Measurements from ENCODE around the gene LEFTY2.
"Not testable (repeated sequence)": the region's sequence is repeated elsewhere in the genome, so short reads cannot be mapped to it uniquely, and the experiment has no call there.

The LEFTY2 gene, protein sequence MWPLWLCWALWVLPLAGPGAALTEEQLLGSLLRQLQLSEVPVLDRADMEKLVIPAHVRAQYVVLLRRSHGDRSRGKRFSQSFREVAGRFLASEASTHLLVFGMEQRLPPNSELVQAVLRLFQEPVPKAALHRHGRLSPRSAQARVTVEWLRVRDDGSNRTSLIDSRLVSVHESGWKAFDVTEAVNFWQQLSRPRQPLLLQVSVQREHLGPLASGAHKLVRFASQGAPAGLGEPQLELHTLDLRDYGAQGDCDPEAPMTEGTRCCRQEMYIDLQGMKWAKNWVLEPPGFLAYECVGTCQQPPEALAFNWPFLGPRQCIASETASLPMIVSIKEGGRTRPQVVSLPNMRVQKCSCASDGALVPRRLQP
- 0 reads per million in 4 experiments for total RNA-seq

DNA sequence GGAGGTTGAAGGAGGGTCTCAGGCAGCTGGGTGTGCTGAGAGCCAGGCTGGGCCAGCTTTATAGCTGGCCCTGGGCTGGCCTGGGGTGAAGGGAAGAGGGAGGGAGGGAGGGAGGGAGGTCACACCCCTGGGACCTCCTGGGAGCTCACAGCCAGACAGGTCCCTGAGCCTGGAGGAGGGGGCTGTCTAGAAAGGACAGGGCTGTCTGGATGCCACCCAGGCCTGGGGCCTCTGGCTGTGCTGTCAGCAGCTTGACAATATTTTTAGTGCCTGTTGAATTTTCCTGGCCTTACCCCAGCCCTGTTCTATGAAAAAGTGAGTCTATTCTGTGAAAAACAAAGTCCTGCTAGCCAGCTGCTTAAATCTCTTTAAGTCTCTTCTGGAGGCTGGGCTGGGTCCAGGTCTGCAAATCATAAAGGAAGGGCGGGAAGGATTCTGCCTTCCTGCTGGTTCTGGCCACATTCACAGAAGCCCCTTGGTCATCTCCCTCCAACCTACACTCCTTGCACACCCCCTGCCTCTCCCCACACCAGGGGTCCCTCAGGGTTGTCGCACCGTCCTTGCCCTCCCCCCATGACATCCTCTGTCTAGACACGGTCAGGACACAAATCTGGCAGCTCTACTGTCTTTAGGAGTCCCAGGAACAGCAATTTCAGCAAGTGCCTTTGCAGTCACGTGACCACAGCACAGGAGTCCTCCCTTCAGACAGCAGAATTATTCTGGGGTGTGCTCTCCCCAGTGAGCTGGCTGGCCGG, at the start of gene LEFTY2:
LEFTY2 (minus strand) TSS at position 34 of the 755 bp plus-strand sequence. CDS start 80 bp downstream, outside the sequence.
- DNase-seq: no peak

DNA sequence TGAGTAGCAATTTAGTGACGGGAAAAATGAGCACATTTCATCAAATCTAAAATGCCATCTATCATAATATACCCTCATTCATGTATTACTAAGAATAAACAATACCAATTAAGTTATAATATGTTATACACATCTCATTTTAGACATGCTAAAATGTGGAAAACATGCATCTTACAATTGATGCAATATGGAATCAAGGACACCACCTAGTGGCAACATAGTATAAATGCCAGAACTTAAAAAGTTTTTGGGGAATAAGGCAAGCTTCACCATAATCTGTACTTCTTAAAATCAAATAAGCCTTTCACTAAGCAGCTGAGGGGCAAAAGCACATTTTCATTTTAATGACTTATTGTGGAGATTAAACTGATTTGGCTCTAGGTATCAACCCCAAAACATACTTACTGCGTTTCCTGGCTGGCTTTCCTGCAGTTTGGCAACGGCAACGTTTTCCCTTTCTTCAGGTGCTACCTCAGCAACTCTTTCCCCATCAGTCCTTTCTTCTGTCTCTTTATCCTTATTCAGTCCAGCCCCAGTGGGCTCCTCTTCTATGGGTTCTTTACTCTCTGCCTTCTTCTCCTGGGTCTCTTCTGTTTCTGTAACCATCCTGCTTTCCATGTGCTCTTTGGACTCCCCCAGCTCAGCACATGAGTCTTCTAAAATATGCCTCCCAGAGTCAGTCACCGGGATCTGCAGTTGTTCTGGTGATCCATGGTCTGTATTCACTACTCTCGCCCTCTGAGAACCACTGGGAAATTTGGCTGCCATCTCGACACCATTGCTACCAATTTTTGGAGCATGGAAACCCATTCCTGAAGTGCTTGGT, 46.7 kb upstream of the LEFTY2 start:
- no peak for DNase-seq

DNA sequence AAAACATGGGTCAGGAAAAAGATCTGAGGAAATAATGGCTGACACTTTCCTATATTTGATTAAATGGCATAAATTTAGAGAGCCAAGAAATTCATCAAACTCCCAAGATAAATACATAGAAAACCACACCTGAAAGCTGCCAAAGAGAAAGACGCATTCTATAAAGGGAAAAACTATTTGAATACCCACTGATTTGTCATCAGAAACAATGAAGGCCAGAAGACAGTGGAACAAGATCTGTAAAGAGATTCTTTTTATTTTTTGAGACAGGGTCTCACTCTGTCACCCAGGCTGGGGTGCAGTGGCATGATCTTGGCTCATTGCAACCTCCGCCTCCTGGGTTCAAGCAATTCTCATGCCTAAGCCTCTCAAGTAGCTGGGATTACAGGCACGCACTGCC, 40.7 kb upstream of the LEFTY2 start:
- DNase-seq: no peak

DNA sequence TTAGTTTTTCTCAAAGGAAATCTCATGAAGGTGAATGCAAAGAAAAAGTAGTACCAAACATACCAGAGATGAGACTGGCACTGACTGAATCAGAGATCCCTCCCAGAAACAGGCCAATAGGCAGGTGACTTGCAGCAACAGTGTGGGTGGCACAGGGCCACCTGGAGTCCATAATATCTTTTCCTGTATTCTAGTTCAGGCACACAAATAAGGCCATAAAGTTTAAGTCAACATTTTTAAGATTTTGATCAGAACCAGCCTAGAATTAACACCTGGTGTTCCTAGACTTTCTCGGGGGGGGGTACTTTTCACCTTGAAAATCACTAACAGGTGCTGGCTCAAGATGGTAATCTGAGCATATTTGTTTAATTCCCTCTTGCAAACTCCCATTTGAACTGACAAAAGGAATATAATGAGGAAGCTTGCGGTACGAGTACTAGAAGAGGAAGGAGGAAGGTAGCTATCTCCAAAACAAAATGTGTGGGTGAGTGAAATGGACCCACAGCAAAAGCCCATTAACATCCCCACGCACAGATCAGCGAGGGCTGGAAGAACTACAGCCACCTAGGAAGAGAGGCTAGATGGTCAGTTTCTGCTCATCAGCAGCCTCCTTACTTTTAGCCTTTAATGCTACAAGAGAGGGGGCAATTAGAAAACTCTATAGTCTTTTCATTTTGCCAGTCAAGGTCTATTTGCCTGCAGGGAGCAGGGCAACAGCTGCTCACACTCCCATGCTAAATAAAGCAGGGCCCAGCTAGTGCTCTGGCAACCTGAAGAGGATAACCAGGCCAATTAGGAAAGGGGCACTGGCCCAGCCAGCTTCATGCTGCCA, 39.2 kb upstream of the LEFTY2 start:
- no peak for DNase-seq

DNA sequence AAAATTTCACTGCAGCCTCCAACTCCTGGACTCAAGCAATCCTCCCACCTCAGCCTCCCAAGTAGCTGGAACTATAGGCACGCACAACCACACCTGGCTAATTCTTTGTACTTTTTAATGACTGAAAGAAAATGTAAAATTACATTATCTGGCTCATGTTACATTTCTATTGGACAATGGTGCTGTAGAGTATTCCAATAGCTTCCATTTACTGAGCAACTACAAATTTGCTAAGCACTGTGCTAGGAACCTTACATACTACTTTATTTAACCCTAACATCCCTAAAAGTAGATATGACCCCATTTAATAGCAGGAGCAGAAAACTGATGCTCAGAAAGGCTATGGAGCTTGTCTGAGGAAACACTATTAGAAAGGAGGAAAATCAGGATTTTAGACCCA, 38.4 kb upstream of the LEFTY2 start:
- DNase-seq: no peak

DNA sequence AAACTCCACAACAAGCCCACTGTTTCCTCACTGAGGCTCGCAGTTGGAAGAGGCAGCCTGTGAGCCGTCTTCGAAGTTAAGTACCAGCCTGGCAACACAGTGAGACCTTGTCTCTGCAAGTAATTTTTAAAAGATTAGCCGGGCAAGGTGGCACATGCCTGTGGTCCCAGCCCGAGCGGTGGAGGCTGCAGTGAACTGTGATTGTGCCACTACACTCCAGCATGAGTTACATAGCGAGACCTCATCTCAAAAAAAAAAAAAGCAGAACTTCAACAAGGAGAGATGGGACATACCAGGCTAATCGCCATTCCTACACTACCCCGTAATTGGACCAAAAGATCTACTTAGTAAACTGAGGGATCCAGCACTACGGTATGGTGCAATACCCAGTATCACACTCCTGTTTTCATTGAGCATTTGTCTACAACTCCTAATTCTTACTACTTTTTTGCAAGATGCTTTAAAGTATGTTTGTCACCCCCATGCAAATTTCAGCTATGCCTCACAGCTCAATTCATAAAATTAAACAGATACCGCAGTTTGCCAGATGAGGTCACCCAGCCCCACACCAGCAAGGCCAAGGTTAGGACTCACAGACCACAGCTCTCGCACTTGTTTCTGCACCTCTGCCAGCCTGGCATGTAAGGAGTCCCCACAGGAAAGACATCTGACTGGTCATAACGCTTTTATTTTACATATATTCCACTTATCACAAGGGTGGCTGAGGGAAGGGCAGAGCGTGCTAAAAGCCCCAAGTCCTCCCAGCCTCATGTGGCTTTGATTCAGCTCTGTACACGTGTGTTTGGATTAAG, 37.1 kb upstream of the LEFTY2 start:
- no peak for DNase-seq

DNA sequence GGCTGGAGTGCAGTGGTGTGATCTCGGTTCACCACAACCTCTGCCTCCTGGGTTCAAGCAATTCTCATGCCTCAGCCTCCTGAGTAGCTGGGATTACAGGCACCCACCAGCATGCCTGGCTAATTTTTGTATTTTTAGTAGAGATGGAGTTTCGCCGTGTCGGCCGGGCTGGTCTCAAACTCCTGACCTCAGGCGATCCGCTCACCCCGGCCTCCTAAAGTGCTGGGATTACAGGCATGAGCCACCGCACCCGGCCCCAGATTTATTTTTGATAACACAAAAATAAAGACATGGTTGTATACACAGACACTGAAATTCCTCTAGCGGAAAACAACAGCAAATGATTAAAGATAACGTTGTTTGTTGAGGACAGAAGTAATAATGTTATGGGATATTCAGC, 34.1 kb upstream of the LEFTY2 start:
- not testable (repeated sequence) for DNase-seq

DNA sequence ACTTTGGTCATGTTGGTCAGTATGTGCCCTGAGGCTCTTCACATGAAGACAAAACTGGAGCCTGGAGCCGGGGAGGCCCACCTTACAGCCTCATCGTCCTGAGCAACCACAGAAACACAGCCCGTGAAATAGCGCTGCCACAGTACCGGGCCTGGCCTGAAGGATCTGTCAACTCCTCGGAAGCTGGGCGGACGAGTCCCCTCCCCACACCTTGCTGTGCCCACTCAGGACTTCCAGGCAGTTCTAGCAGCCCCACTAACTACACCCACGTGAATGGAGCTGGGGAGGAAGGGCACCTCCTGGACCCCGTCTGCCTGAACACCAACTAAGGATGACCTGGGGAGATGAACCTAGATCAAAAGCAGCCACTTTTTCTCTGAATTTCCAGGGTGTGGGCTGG, 33.4 kb upstream of the LEFTY2 start:
- DNase-seq: no peak

DNA sequence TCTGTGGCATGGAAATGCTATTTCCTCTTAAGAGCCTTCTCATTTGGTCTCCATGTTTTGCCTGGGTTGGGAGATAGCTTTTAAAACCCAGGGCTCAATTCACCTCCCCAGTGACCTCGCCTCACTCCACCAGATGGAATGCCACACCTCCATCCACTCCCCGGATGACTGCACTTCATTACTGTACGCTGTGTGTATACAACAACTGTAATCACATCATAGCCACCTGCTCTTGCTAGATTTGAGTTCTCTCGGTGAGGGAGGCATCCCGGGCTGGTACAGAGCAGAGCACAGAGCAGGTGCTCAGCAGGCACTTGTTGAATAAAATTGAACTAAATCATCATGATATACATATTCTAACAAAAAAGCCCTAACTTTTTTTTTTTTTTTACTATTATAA, 32.1 kb upstream of the LEFTY2 start:
- DNase-seq: no peak

DNA sequence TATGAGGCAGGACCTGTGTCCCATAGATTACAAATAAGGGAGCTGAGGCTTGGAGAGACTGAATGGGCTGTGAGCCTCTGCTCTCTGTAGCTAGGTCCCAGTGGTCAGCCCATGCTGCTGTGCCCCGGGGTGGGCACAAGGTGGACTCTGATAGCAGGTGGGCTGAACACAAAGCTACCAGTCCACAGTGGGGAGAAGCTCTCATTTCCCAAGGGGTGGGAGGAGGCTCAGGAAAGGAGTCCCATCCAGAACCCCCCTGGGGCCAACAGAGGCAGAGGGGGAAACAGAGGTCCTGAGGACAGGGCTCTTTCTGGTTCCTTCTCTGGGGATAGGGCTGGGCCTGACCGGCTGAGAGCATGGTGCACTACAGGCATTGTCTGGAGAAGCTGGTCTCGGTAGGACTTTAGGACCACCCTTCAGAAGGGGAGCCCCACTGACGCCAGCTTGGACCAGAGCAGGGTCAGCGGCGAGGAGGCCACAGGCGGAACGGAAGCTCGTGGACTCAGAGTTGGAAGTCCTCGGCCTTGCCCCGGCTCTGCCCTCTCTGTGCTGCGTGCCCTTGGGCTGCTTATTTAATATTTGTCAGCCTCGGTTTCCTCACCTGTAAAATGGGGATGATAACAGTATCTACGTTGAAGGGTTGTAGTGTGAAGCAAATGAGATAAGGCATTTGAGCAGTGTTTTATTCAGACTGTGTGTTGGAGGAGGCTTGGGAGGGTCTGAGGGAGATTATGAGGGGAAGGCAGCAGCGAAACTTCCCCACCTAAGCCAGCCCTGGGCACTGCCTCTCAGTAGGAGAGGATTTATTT, 31.5 kb upstream of the LEFTY2 start:
- no peak for DNase-seq

DNA sequence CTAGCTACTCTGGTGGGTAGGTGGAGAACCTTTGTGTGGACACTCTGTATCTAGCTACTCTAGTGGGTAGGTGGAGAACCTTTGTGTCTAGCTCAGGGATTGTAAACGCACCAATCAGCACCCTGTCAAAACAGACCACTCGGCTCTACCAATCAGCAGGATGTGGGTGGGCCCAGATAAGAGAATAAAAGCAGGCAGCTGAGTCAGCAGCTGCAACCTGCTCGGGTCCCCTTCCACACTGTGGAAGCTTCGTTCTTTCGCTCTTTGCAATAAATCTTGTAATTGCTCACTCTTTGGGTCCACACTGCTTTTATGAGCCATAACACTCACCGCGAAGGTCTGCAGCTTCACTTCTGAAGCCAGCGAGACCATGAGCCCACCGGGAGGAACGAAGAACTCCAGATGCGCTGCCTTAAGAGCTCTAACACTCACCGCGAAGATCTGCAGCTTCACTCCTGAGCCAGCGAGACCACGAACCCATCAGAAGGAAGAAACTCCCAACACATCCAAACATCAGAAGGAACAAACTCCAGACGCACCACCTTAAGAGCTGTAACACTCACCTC, 29.7 kb upstream of the LEFTY2 start:
- not testable (repeated sequence) for DNase-seq

DNA sequence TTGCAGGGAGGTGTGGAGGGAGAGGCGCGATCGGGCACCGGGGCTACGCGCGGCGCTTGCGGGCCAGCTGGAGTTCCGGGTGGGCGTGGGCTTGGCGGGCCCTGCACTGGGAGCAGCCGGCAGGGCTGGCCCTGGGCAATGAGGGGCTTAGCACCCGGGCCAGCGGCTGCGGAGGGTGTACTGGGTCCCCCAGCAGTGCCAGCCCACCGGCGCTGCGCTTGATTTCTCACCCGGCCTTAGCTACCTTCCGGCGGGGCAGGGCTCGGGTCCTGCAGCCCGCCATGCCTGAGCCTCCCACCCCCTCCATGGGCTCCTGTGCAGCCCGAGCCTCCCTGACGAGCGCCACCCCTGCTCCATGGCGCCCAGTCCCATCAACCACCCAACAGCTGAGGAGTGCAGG, 28.7 kb upstream of the LEFTY2 start:
- not testable (repeated sequence) for DNase-seq

DNA sequence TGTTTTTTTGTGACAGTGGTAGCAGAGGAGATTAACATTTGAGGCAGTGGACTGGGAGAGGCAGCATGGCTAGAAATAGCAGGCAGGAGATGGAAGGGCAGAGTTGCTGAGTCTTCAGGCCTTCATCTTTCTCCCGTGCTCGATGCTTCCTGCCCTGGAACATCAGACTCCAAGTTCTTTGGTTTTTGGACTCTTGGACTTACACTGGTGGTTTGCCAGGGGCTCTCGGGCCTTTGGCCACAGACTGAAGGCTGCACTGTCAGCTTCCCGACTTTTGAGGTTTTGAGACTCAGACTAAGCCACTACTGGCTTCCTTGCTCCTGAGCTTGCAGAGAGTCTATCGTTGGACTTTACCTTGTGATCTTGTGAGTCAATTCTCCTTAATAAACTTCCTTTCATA, 24.2 kb upstream of the LEFTY2 start:
- DNase-seq: no peak

DNA sequence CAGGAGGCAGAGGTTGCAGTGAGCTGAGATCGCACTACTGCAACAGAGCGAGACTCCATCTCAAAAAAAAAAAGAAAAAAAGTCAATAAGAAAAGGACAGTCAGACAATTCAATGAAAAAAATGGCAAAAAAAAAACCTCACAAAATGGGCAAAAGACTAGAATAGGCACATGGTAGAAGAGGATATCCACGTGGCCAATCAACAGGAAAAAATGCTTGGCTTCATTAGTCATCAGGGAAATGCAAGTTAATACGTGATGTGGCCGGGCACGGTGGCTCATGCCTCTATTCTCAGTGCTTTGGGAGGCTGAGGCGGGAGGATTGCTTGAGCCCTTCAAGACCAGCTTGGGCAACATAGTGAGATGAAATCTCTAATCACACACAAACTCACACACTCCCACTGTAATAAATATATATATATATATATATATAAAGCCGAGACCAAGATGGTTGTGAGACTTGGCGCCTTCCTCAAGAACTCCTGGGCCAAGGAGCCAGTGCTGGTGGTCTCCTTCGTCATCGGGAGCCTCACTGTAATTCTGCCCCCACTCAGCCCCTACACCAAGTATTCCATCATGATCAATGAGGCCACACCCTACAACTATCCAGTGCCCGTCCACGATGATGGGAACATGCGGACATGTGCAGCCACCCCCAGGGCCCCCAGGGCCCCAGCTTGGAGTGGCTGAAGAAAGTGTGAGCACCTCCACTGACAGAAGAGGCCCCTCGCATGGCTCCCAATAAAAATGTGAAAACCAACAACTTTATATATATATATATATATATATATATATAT, 22.9 kb upstream of the LEFTY2 start:
- no peak for DNase-seq

DNA sequence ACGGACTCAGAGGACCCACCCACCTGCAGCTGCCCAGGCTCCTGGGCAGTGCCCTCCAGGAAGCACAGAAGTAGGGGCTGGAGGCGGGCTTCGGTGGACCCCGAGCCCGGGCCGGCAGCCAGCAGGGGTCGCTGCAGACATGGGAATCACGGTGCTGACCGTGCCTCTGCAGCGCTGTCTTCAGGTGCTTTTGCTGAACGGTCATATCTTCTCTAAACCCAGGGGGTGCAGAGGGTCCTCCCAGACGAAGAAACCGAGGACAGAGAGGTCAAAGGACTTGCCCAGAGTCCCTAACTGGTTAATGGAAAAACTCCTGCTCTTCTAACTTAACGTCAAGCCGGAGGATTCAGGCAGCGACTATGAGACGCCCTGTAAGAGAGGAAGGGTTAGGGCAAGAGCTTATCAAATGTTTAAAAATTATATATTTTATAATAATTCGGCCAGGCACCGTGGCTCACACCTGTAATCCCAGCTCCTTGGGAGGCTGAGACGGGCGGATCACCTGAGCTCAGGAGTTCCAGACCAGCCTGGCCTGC, 21.5 kb upstream of the LEFTY2 start:
- DNase-seq: peak; percentile 43

DNA sequence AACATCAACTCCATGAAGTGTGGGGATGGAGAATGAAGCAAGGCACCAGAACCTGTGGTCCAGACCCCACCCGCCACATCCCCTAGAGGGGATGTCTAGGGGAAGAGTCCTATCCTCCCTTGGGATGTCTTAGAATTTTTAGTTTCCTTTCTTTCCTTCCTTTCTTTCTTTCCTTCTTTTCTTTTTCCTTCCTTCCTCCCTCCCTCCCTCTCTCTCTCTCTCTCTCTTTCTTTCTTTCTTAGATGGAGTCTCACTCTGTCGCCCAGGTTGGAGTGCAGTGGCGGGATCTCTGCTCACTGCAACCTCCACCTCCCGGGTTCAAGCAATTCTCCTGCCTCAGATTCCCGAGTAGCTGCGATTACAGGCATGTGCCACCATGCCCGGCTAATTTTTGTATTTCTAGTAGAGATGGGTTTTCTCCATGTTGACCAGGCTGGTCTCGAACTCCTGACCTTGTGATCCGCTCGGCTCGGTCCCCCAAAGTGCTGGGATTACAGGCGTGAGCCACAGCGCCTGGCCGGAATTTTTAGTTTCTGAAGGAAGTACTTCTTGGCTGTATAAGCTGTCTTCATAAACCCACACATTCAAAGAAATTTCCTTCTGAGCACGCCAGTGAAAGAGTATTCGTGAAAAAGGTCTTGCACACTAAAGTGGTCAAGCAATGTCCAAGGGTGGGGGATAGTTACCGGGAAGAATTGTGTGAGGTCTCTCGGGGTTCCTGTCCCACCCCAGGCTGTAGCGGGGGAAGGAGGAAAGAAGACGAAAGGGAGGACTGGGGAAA, 20.8 kb upstream of the LEFTY2 start:
- DNase-seq: no peak

DNA sequence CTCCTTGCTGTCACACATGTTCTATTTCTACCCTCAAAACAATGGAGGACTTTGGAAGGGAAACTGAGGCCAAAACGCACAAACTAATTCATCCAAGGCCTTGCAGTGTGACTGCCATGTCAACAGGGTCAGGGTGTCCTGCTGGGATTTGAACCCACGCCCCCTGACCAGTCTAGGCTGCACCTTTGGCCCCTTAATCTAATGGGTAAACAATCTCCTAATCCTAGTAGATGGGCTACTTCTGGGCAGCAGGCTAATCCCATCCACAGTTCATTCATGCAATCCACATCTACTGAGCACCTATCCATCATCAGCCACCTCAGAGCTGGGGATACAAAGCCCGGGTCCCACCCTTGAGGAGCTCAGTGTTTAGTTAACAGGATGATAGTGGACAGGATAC, 17.0 kb upstream of the LEFTY2 start:
- no peak for DNase-seq

DNA sequence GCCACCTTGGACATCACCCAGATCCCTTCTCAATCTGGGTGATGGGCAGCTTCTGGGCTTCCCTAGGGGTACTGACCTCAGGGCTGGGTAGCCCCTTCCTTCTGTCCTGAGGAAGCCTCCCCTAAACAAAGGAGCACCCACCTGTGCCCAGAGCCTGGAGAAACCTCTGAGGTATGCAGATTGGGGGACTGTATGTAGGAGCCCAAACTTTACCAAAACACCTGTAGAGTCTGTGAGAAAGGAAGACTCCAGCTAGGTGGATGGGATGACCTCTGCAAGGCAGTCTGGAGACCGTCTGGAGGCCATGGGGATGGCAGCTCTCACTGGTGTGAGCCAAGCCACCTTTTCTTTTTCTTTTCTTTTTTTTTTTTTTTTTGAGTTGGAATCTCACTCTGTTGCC, 13.7 kb upstream of the LEFTY2 start:
- no peak for DNase-seq

All from effector CD8-positive, alpha-beta T cell (primary cell).